Transverse colon (tissue), 4 donors: ENCODE measurements around the gene BMAL1. TPM values are rescaled to one million over a fixed set of nuclear protein-coding genes. Genes with fewer than 3 reads are reported as not detected.

ENCODE experiments used
- DNase-seq: peaks from one replicate; pipeline ENCODE4 v3.0.0-alpha.2; 2019
- H3K27ac ChIP-seq, 4 donors: fragments of 200-600 bp; sonication (generic); 2 replicates each; pipeline ENCODE4 v1.5.1; 2016 to 2018; ENCODE audit warnings: inconsistent platforms in 4 of 4
- H3K27me3 ChIP-seq: fragments of 200-600 bp; sonication (generic); 2 replicates; pipeline ENCODE4 v1.5.1; 2017; ENCODE audit warnings: inconsistent platforms
- H3K36me3 ChIP-seq, 4 donors: fragments of 200-600 bp; sonication (generic); 2 replicates each; pipeline ENCODE4 v1.5.1; 2017 to 2019; ENCODE audit warnings: inconsistent platforms in 4 of 4
- H3K4me1 ChIP-seq, 4 donors: fragments of 200-600 bp; sonication (generic); 2 replicates each; pipeline ENCODE4 v1.5.1; 2017 to 2020; ENCODE audit warnings: inconsistent platforms in 4 of 4
- H3K4me3 ChIP-seq, 4 donors: fragments of 200-600 bp; sonication (generic); 1 replicate in 1 of 4; 2 replicates in 3 of 4; pipeline versions ENCODE4 v1.5.1 to v1.6.1; 2017 to 2019; ENCODE audit warnings: inconsistent platforms in 4 of 4
- H3K9me3 ChIP-seq, 2 donors: fragments of 200-600 bp; sonication (generic); 2 replicates each; pipeline ENCODE4 v1.5.1; 2017 to 2019; ENCODE audit warnings: inconsistent platforms in 2 of 2
- CTCF ChIP-seq, 5 experiments: fragments of 200-600 bp in 3 of 5; fragments of 450-650 bp in 2 of 5; sonication (generic) in 3 of 5; IDR thresholded peaks; 1 replicate in 2 of 5; 2 replicates in 3 of 5; pipeline ENCODE4 v1.5.1; 2016 to 2017; ENCODE audit warnings: antibody characterized with exemption in 5 of 5, inconsistent platforms in 3 of 5, mild to moderate bottlenecking in 2 of 5, moderate library complexity in 1 of 5
- EP300 ChIP-seq: sonication (generic); formaldehyde crosslinking; IDR thresholded peaks from one replicate; pipeline ENCODE4 v1.6.1; 2017; ENCODE audit warnings: antibody characterized with exemption, low read depth
- POLR2A ChIP-seq: fragments of 450-650 bp; IDR thresholded peaks from one replicate; pipeline ENCODE4 v1.6.1; 2016; ENCODE audit warnings: antibody characterized with exemption, mild to moderate bottlenecking, moderate library complexity
- POLR2AphosphoS5 ChIP-seq, 3 donors: sonication (generic); formaldehyde crosslinking; IDR thresholded peaks; one replicate each; pipeline ENCODE4 v1.6.1; 2016; ENCODE audit warnings: antibody characterized with exemption in 3 of 3
- WGBS, 2 donors: methylation state at CpG; one replicate each; pipeline ENCODE4 v1.1.5; 2018; ENCODE audit warnings: low coverage in 1 of 2; 5-methylcytosine and 5-hydroxymethylcytosine counted together
- in situ Hi-C, 4 donors: fragments of 200-750 bp; cut with MboI; loops; one replicate each; pipeline versions ENCODE4 v1.15.0 to v1.15.1; 2017; ENCODE audit warnings: low sequenced_read_pairs in 3 of 4, low pct_ligation_motif_present in 1 of 4, low pct_unique_long_range_greater_than_20kb in 1 of 4
- intact Hi-C: fragments of 100-400 bp; cut with DNase I; formaldehyde crosslinking; loops from one replicate; pipeline ENCODE4 v1.15.1; 2023; ENCODE audit warnings: low total_unique reads
- total RNA-seq, 4 donors: library from RNA; depleted of rRNA; stranded (reverse); fragments of >200 nt; gene quantifications; one replicate each; pipeline ENCODE4 v1.1.0, GENCODE V29; 2016

The BMAL1 gene
- total RNA-seq, 4 donors from 2014 or later, result 20.7 to 48.6 (median 30.8) TPM

- Histone ChIP-seq H3K36me3 (no peaks in the 10 kb centered on the region), H3K27ac (no peak overlapping the region), H3K9me3 (no peaks in the 10 kb centered on the region), H3K4me3 (no peak overlapping the region), H3K4me1 (peaks cover 0 to 45% (median 17%) of the 10 kb centered on the region in 4 donors), H3K27me3 (peaks cover 9% of the 10 kb centered on the region)
- no peak for DNase-seq
- TF ChIP-seq POLR2AphosphoS5 (IDR thresholded peaks at IDR 0.05), result no peak
- no peak for TF ChIP-seq EP300
- TF ChIP-seq POLR2A, result no peak
- TF ChIP-seq CTCF (IDR thresholded peaks at IDR 0.05), result no peak
- WGBS, 2 donors, result 83 to 100% methylated on average over 1 to 4 of the region's 4 CpGs
- in situ Hi-C loops (no loop called here), intact Hi-C loops (no loop called here)
Observed at GRCh38 chr11:13283636-13284035, 6.0 kb downstream of the BMAL1 start.

DNA sequence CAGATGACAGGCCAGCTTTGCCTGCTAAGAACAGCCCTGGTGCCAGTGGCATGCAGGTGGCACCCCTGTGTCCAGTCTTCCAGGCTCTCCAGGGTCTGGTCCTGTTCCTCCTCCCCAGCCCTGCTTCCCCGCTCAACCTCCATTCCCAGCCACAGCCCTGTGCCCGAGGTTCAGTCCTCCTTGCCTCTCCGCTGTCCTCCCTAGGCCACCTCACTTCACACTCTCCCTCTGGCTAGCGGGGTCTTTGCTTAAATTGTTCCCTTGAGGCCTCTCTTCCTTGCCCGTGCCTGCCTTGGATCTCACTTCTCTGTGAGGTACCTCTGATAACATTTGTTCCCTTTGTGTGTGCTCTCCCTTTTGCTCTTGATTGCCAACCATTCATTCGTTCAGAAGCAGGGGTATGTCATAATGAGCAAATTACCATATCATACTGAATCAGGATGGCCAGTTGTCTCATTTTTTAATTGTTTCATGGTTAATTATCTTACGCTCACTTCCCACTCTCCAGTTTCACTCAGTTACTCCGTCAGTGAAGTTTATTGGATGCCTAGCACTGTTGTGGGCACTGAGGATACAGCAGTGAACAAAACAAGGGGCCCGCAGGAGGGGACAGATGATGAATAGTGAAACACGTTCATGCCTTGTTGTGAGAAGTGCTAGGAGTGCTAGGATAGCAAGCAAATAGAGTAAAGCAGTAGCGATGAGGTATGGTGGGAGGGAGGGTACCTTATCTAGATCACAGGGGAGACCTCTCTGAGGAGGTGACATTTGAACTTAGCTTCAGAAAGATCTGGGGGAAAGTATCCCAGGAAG lies 7.4 kb downstream of the BMAL1 start:
- Histone ChIP-seq H3K36me3 (no peaks in the 10 kb centered on the region), H3K4me3 (no peak overlapping the region), H3K4me1 (peaks cover 0 to 33% (median 8%) of the 10 kb centered on the region in 4 donors), H3K9me3 (no peaks in the 10 kb centered on the region), H3K27me3 (no peaks in the 10 kb centered on the region), H3K27ac (no peak overlapping the region)
- TF ChIP-seq POLR2AphosphoS5 (IDR thresholded peaks at IDR 0.05), result no peak
- no peak for TF ChIP-seq EP300
- TF ChIP-seq CTCF (IDR thresholded peaks at IDR 0.05), result no peak
- TF ChIP-seq POLR2A, result no peak
- 83 to 86% methylated on average over 11 of the region's 11 CpGs for WGBS, 2 donors
- intact Hi-C loops, result no loop called here
- in situ Hi-C loops, result no loop called here
- no peak for DNase-seq

DNA sequence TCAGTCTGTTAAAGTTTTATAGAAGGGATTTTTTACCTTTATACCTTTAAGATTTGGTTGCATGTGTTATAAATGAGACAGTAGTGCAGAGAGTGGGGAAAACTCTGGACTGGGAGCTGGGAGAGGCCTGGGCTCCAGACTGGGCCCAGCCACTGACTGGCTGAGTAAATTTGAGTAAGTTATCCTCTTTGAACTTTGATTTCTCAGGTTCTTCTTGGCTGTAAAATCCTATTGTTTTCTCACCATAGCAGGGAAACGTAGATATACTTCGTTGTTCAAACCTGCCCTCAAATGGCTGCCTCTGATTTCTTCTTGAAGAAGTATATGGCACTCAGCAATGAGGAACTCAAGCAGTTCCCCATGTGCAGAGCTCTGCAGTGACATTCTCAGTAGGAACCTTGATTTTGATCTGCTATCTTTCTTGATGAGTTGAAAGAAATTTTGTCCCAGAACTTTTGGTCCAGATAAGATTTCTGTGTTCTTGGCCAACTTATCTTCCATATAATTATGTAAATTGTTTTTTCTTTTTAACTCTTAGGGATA lies 8.8 kb downstream of the BMAL1 start:
- no peaks in the 10 kb centered on the region for H3K9me3 ChIP-seq
- in situ Hi-C loops (no loop called here), intact Hi-C loops (no loop called here)
- no peak overlapping the region for H3K27ac ChIP-seq
- no peaks in the 10 kb centered on the region for H3K36me3 ChIP-seq
- WGBS, 2 donors, result 21 to 29% methylated on average over 2 of the region's 2 CpGs
- no peak for DNase-seq
- H3K4me3 ChIP-seq, result no peak overlapping the region
- TF ChIP-seq POLR2A (no peak), POLR2AphosphoS5 (IDR thresholded peaks at IDR 0.05) (no peak), EP300 (no peak), CTCF (IDR thresholded peaks at IDR 0.05) (no peak)
- peaks cover 0 to 25% (median 8%) of the 10 kb centered on the region in 4 donors for H3K4me1 ChIP-seq
- no peaks in the 10 kb centered on the region for H3K27me3 ChIP-seq

DNA sequence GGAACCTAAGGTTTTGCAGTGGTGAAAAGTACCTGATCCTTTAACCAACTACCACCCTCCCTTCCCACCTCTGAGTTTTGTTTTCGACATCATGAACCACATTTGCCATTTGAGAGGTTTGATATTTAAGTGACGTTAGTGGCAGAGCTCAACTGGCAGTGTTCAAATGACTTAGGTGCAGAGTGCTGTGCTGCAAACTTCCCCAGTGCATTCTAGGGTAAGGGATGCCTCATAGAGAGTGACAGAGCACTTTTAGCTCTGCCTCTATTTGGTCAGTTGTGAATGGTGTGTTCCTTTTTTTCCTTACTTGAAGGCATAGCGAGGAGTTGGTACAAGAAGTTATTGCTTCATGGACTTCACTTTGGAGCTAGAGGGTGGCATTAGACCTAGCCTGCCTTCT lies 9.4 kb downstream of the BMAL1 start:
- intact Hi-C loops, result no loop called here
- Histone ChIP-seq H3K27ac (no peak overlapping the region), H3K9me3 (no peaks in the 10 kb centered on the region), H3K36me3 (no peaks in the 10 kb centered on the region), H3K27me3 (no peaks in the 10 kb centered on the region), H3K4me1 (peaks cover 0 to 25% (median 8%) of the 10 kb centered on the region in 4 donors), H3K4me3 (no peak overlapping the region)
- WGBS, 2 donors, result 80% methylated on average over 3 of the region's 3 CpGs; no CpG with 5 or more reads in 1 of the 2 donors
- TF ChIP-seq EP300 (no peak), POLR2AphosphoS5 (IDR thresholded peaks at IDR 0.05) (no peak), POLR2A (no peak), CTCF (IDR thresholded peaks at IDR 0.05) (no peak)
- in situ Hi-C loops, result no loop called here
- DNase-seq, result no peak
